ENCODE results near the gene DLGAP1. TPM values are rescaled to one million over a fixed set of nuclear protein-coding genes. Genes with fewer than 3 reads are reported as not detected.

The DLGAP1 gene
- total and polyA plus RNA-seq, 10 of the 15 experiments (the other 5 are each of a cell fraction or from before 2014, with no cell fraction given): 0.23 to 27.6 (median 1.9) TPM

DNA sequence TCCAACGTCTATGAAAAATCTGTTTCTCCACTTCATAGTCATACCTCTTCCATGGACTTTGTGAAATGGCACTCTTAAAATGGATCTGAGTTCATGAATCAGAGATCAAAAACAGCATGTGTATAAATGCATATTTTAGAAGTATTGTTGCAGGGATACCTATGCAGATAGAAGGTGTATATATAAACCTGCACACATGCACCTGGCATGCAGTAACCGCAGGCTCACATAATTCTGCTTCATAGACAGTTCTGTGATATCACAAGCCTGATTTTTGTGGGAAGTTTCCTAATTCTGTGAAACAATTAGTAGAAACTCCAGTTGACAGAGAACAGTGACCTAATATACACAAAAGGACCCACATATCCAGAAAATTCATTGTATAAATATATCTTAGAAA is 583.4 kb downstream of the DLGAP1 start:
- ChIA-PET CTCF (no interaction called here), SMC1A (ENCODE audit: uncharacterized antibody, unreplicated experiment) (no interaction called here), RAD21 (ENCODE audit: unreplicated experiment) (no interaction called here), POLR2A (no interaction called here)
- no peak overlapping the region for H3K4me3 ChIP-seq
- H3K4me1 ChIP-seq (ENCODE audit: control insufficient read depth, insufficient read depth, low read length): no peaks in the 10 kb centered on the region
- BruUV-seq (replicated peaks): no TSS peak
- no peaks in the 10 kb centered on the region for H4K20me1 ChIP-seq (ENCODE audit: control insufficient read depth, insufficient read depth)
- H2AFZ ChIP-seq (ENCODE audit: control insufficient read depth, low read depth, low read length): no peak overlapping the region
- 3% methylated on average over 2 of the region's 2 CpGs for WGBS (ENCODE audit: insufficient coverage, insufficient replicate concordance, low lambda C conversion rate, missing lambda C conversion rate)
- H3K79me2 ChIP-seq (ENCODE audit: control insufficient read depth, insufficient read depth, low read length): no peaks in the 10 kb centered on the region
- TF ChIP-seq ETV6 (conservative IDR thresholded peaks at IDR 0.05 in 1 of 2, IDR thresholded peaks at IDR 0.05 in 1 of 2; ENCODE audit: borderline replicate concordance in 1 of 2, low read depth in 1 of 2) (no peak), SP1 (IDR thresholded peaks at IDR 0.05; ENCODE audit: low read depth, low read length) (no peak), SMARCA5 (IDR thresholded peaks at IDR 0.05) (no peak), HCFC1 (IDR thresholded peaks at IDR 0.05; ENCODE audit: low read length) (no peak)
- TF ChIP-seq, protein P1, sequence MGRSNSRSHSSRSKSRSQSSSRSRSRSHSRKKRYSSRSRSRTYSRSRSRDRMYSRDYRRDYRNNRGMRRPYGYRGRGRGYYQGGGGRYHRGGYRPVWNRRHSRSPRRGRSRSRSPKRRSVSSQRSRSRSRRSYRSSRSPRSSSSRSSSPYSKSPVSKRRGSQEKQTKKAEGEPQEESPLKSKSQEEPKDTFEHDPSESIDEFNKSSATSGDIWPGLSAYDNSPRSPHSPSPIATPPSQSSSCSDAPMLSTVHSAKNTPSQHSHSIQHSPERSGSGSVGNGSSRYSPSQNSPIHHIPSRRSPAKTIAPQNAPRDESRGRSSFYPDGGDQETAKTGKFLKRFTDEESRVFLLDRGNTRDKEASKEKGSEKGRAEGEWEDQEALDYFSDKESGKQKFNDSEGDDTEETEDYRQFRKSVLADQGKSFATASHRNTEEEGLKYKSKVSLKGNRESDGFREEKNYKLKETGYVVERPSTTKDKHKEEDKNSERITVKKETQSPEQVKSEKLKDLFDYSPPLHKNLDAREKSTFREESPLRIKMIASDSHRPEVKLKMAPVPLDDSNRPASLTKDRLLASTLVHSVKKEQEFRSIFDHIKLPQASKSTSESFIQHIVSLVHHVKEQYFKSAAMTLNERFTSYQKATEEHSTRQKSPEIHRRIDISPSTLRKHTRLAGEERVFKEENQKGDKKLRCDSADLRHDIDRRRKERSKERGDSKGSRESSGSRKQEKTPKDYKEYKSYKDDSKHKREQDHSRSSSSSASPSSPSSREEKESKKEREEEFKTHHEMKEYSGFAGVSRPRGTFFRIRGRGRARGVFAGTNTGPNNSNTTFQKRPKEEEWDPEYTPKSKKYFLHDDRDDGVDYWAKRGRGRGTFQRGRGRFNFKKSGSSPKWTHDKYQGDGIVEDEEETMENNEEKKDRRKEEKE (IDR thresholded peaks at IDR 0.05): no peak
- TF ChIP-seq, protein P2, sequence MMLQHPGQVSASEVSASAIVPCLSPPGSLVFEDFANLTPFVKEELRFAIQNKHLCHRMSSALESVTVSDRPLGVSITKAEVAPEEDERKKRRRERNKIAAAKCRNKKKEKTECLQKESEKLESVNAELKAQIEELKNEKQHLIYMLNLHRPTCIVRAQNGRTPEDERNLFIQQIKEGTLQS (IDR thresholded peaks at IDR 0.05; ENCODE audit: borderline replicate concordance, extremely low read depth, low read depth, low read length): no peak
- no peak overlapping the region for H3K9ac ChIP-seq (ENCODE audit: control insufficient read depth, insufficient read depth, low read length)
- H3K27me3 ChIP-seq (replicated peaks in 1 of 2; ENCODE audit: control insufficient read depth in 2 of 2, insufficient read depth in 2 of 2, low read length in 1 of 2): no peaks in the 10 kb centered on the region
- intact Hi-C loops (cut with micrococcal nuclease; ENCODE audit: unreplicated experiment) (loop anchor here (2.0 to 5.0 kb wide), 2 partner anchors 101 to 159 kb away; no protein-coding TSS in a partner anchor), in situ Hi-C loops (cut with MboI) (no loop called here)
- H3K36me3 ChIP-seq (ENCODE audit: control insufficient read depth in 2 of 2, insufficient read depth in 2 of 2, low read length in 1 of 2): no peaks in the 10 kb centered on the region
- no peak overlapping the region for H3K27ac ChIP-seq (ENCODE audit: control insufficient read depth, insufficient read depth)
- no peak overlapping the region for H3K4me2 ChIP-seq (ENCODE audit: control insufficient read depth, insufficient read depth)
- FAIRE-seq: no peak
- no peak for ATAC-seq
- H3K9me3 ChIP-seq (replicated peaks; ENCODE audit: control insufficient read depth, insufficient read depth, low read length): no peaks in the 10 kb centered on the region
- DNase-seq (ENCODE audit: low read depth, low spot score): no peak
